HL-60/S4 treated with retinoic acid at 250 ng/mL for 4 days and 3 days (cell line): ENCODE results near the gene CHST11.

Source experiments
- in situ Hi-C: fragments of 300-500 bp; cut with MboI; formaldehyde crosslinking; loops from 2 replicates; pipeline ENCODE4 v1.7.0; 2022; ENCODE audit warnings: low sequenced_read_pairs

The CHST11 gene

GRCh38 chr12:104501660-104502059 lies 44.9 kb downstream of the CHST11 start:
- in situ Hi-C loops, result no loop called here

DNA sequence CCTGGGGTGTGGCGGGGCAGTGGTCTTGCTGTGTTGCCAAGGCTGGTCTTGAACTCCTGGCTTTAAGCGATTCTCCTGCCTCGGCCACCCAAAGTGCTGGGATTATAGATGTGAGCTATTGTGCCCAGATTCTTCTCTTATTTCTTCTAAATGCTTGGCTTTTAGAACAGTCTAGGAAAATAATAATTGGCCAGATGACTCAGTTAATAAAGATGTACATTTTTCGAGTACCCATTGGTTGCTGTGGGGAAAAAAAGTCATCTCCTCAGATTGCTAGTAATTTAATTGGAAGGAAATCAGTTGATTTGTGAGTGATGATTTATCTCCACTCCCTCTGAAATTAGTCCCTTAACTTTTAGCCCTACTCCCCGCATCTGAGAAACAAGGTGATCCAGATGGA lies 45.5 kb downstream of the CHST11 start:
- in situ Hi-C loops, result no loop called here

GRCh38 chr12:104502638-104503037 lies 45.9 kb downstream of the CHST11 start:
- in situ Hi-C loops, result no loop called here

- in situ Hi-C loops, result no loop called here
These were observed 46.4 kb downstream of the CHST11 start for GRCh38 chr12:104503191-104503590.

- in situ Hi-C loops, result no loop called here
These were observed 47.4 kb downstream of the CHST11 start for GRCh38 chr12:104504146-104504545.

GRCh38 chr12:104505095-104505818 lies 48.5 kb downstream of the CHST11 start:
- in situ Hi-C loops, result no loop called here

DNA sequence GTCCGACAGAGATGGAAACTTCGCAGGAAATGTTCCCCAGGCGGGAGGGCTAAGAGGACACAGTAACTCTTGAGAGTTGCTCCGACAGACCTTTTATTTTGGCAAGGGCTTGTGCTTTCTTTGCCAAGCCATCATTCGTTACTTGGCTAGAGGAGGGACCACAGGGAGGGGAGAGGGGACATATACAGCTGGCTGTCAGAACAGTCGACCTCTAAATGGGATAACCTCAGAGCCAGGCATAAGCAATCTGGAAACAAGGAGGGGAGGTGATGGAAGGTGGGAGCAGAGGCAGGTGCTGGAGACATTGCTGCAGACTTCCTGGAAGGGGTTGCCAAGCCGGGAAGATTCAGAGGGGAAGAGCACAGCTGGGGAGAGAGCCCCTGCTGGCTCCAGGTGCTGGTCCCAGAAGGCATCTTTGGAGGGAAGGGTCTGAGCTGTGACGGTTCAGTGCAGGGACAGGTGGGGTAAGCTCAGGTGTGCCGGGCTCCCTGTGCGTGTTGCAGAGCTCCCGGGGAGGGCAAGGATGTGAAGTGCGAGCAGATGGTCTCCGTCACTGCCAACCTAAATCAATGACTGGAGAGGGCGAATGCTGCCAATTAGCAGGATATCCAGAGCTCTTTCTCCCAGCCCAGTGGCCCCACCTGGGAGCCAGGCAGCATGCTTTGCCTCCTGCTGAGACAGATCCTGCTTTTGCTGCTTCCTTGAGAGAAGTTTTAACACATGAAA lies 50.1 kb downstream of the CHST11 start:
- in situ Hi-C loops, result no loop called here

DNA sequence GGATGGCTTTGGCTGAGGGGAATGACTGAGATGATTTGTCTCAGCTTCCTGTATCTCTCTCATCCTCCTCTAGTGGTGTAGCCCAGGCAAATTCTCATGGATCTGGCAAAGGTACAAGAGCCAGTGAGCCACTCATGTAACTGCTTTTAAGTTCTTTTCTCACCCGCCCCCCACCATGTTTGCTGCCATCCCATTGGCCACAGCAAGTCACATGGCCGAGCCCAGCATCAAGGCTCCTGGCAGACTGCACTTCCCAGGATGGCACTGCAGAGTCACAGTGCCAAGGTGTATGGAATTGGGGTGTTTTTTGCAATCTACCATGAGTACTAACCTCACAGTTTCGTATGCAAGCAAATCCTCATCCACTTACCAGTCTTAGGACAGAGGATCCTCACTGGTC lies 50.9 kb downstream of the CHST11 start:
- in situ Hi-C loops, result no loop called here

- in situ Hi-C loops, result no loop called here
These were observed 52.2 kb downstream of the CHST11 start for GRCh38 chr12:104508752-104509446.

DNA sequence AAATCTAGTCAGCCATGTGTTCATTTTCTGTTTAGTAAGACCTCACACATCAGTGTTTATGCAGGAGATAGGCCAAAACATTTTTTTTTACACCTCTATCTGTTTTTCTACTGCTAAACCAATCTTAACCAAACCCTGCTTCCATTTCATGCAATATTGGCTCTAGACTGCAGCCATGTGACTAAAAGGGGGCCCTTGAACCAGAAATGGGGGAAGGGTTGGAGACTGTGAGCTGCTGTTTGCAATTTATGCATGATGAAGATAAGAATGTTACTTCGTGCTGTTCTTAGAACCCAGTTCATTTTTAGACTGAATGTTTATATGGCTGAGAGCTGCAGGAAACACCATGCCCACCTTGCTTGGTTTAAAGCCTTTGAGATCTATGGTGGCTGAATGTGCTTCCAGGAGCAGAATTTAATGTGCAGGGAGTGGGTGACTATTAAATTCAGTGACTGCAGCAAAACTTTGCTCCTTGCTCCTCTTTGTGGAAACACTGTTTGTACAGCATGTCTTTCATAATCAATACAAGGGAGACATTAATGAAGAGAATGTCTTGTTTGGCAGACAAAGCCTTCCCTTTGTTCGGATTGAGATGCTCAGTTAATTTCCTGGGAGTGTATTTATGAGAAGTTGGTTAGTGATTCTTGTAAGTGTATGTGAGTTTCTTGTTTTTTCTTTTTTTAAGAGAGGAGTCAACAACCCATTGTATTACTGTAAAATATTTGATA lies 53.6 kb downstream of the CHST11 start:
- in situ Hi-C loops, result no loop called here

DNA sequence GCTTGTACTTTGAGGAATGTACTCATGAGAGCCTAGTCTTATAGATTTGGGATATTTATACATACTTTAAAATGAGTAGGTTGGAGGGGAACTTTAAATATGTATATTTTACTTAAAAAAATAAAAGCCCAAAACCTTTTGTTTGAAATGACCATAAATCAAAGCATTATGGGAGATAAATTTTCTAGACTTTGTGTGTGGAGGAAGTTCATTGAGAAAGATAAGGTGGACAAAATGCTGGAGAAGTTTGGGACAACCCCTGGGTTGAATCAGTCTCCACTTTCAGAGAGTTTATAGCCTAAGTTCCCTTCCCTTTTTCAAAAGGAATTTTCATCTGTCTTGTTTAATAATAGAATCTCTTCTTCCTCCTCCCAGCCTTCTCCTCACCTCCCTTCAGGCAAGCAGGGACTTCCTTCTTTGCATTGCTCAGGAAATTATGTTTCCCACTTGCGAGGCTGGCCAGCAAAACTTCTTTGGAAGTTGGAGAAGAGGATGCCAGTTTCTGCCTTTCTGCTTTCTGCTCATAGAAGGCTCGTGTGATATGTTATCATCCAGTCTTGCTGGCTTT lies 54.2 kb downstream of the CHST11 start:
- in situ Hi-C loops, result no loop called here

- in situ Hi-C loops, result no loop called here
These were observed 56.9 kb downstream of the CHST11 start for GRCh38 chr12:104513681-104514080.

GRCh38 chr12:104514092-104514810 lies 57.5 kb downstream of the CHST11 start:
- in situ Hi-C loops, result no loop called here

DNA sequence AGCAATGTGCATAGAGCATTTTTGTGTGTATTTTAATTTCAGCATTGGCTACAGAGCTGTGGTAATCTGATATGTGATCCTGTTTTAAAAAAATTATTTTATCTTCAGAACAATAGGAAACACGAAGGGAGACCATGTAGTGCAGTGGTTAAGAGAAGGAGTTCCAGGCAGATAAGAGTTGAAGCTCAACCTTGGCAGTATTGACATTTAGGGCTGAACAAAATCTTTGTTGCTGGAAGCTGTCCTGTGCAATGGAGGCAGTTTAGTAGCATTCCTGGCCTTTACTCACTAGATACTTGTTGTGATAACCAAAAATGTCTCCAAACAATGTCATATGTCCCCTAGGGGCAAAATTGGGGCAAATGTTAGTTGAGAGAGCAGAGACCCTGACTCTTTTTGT lies 59.2 kb downstream of the CHST11 start:
- in situ Hi-C loops, result no loop called here

GRCh38 chr12:104516821-104517220 lies 60.1 kb downstream of the CHST11 start:
- in situ Hi-C loops, result no loop called here

DNA sequence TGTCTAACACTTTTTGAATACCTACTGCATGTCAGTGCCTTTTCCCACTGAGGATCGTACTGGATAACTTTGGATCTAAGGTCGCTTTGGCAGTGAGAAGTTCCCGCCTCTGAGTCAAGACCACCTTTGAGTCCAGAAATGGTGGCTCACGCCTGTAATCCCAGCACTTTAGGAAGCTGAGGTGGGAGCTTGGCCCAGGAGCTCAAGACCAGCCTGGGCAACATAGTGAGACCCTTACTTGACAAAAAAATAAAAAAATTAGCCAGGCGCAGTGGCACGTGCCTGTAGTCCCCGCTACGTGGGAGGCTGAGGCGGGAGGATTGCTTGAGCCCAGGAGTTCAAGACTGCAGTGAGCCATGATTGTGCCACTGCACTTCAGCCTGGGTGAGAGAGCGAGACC lies 61.1 kb downstream of the CHST11 start:
- in situ Hi-C loops, result no loop called here

DNA sequence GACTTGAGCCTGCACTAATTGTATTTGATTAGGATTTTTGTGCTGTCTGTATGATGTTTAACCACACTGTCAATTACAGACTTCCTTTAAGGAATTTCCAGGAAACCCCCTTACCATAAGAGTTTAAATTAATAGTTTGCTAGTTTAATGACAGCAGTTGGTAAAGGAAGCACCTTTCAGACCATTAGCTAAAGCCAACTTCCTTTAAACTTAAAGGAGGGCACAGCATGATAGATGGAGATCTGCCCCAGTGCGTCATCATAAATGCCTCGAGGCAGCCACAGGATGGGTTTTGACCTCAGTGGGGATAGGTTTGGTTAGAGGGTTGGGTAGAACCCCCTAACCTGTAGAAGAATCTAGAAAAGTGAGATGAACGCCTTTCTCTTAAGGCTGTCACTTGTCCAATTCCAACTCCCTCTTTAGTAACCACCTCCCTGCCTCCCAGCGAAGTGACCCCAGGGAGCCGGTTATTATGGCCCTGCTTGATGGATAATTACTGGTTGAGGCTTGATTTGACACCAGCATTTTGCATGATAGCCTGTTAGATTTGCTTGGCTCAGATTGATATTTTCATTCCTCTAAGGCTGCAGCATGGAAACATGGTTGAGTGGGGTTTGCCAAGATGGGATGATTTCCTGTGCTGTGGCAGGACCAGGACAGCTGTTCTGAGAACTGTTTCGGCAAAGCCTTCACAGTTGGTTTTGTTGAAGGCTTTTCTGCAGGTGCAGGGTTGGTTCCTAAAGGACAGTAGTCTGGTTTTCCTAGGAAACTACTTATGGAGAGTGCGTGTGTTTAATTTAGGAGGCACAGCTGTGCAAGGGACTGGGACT lies 62.7 kb downstream of the CHST11 start:
- in situ Hi-C loops, result no loop called here

GRCh38 chr12:104520242-104520900 lies 63.6 kb downstream of the CHST11 start:
- in situ Hi-C loops, result no loop called here

GRCh38 chr12:104521731-104522130 lies 65.0 kb downstream of the CHST11 start:
- in situ Hi-C loops, result no loop called here
